Measurements from ENCODE around the gene ARID3B.

DNA sequence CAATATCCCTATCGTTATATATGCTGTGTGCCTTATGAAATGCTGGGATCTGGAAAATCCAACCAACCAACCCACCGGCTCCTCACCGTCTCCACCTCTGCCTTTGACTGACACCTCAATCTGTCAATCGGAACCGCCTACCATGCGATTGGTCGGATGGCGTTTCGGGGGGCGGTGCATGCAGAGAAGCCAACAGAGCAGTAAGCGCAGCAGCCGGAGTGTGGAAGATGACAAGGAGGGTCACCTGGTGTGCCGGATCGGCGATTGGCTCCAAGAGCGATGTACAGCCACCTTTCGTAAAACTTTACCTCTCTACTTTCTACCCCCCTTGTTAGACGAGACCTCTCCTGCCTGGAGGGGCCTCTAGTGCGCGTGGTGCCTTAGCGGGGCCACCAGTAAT lies 80.9 kb downstream of the ARID3B start:
- TF ChIP-seq SMC3 (IDR thresholded peaks at IDR 0.05; ENCODE audit: low read depth, low read length) (no peak), JUND (IDR thresholded peaks at IDR 0.05) (no peak), GABPA (IDR thresholded peaks at IDR 0.05; ENCODE audit: low read depth) (no peak), NRF1 (IDR thresholded peaks at IDR 0.05; ENCODE audit: low read depth, low read length) (no peak), RCOR1 (IDR thresholded peaks at IDR 0.05; ENCODE audit: low read length) (no peak), POLR2AphosphoS5 (IDR thresholded peaks at IDR 0.05; ENCODE audit: low read depth, low read length) (no peak), RFX5 (IDR thresholded peaks at IDR 0.05; ENCODE audit: low read length) (no peak), RAD21 (IDR thresholded peaks at IDR 0.05; ENCODE audit: low read length) (no peak)
- TF ChIP-seq, protein P1, sequence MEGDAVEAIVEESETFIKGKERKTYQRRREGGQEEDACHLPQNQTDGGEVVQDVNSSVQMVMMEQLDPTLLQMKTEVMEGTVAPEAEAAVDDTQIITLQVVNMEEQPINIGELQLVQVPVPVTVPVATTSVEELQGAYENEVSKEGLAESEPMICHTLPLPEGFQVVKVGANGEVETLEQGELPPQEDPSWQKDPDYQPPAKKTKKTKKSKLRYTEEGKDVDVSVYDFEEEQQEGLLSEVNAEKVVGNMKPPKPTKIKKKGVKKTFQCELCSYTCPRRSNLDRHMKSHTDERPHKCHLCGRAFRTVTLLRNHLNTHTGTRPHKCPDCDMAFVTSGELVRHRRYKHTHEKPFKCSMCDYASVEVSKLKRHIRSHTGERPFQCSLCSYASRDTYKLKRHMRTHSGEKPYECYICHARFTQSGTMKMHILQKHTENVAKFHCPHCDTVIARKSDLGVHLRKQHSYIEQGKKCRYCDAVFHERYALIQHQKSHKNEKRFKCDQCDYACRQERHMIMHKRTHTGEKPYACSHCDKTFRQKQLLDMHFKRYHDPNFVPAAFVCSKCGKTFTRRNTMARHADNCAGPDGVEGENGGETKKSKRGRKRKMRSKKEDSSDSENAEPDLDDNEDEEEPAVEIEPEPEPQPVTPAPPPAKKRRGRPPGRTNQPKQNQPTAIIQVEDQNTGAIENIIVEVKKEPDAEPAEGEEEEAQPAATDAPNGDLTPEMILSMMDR (IDR thresholded peaks at IDR 0.05): no peak
- TF ChIP-seq, protein P2, sequence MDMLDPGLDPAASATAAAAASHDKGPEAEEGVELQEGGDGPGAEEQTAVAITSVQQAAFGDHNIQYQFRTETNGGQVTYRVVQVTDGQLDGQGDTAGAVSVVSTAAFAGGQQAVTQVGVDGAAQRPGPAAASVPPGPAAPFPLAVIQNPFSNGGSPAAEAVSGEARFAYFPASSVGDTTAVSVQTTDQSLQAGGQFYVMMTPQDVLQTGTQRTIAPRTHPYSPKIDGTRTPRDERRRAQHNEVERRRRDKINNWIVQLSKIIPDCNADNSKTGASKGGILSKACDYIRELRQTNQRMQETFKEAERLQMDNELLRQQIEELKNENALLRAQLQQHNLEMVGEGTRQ (IDR thresholded peaks at IDR 0.05; ENCODE audit: borderline replicate concordance, low read depth, low read length): no peak

Data from SK-N-SH (cell line).